HepG2 (cell line): ENCODE data around the gene STH. TPM values are rescaled to one million over a fixed set of nuclear protein-coding genes. Genes with fewer than 3 reads are reported as not detected.
A peak's percentile ranks its signal among the peaks of the same experiment; 100 is the strongest.

ENCODE experiments used
- ATAC-seq: fragments of 200-7000 bp; cut with Tn5 transposase; 3 replicates; pipeline ENCODE4 v1.9.1; 2020; ENCODE audit warnings: mild to moderate bottlenecking, moderate library complexity
- BruUV-seq: library from RNA; stranded (reverse); fragments of 400-500 nt; replicated peaks from 2 replicates; lab custom pipeline; 2021; lab: Mats Ljungman, UMichigan
- CTCF ChIA-PET: fragments of 300-600 bp; formaldehyde crosslinking; extraction: SDS; loops from one replicate; lab custom pipeline; 2021; ENCODE audit warnings: low total read pairs, inconsistent platforms, low intra/inter-chr PET ratio; lab: Yijun Ruan, JAX
- POLR2A ChIA-PET: fragments of 350-600 bp; sonication (Branson Sonifier 250); formaldehyde crosslinking; loops from one replicate; lab custom pipeline; 2020; ENCODE audit warnings: antibody characterized with exemption, inconsistent platforms; lab: Yijun Ruan, JAX
- DNase-seq: peaks from one replicate; pipeline ENCODE4 v3.0.0-alpha.2; 2015; ENCODE audit warnings: low spot score
- FAIRE-seq: peaks from 3 replicates; lab custom pipeline; 2011; peaks lifted over from hg19 to GRCh38; lab: Jason Lieb, UNC
- H2AFZ ChIP-seq: one replicate; pipeline ENCODE4 v1.6.1; 2011; ENCODE audit warnings: low read length, inconsistent platforms
- H3K27ac ChIP-seq: fragments of 300-600 bp; 3 replicates; pipeline ENCODE4 v1.8.0; 2011; ENCODE audit warnings: mixed run types, mild to moderate bottlenecking, mixed read lengths, low read length, inconsistent platforms; ENCODE audit not compliant: insufficient read depth; ENCODE audit errors: extremely low read length
- H3K27me3 ChIP-seq, 2 experiments: fragments of 200-600 bp in 1 of 2; 2 replicates in 1 of 2; 3 replicates in 1 of 2; pipeline versions ENCODE4 v1.6.0 to v1.8.0; 2011; ENCODE audit warnings: low read length in 2 of 2, mild to moderate bottlenecking in 2 of 2, moderate library complexity in 2 of 2, inconsistent platforms in 1 of 2; ENCODE audit not compliant: insufficient read depth in 2 of 2, control insufficient read depth in 1 of 2
- H3K36me3 ChIP-seq, 2 experiments: fragments of 200-600 bp in 1 of 2; replicated peaks in 1 of 2; 2 replicates in 1 of 2; 3 replicates in 1 of 2; pipeline versions ENCODE4 v1.5.1 to v1.8.0; 2011; ENCODE audit warnings: low read length in 2 of 2, inconsistent platforms in 1 of 2; ENCODE audit not compliant: insufficient read depth in 2 of 2, control insufficient read depth in 1 of 2
- H3K4me1 ChIP-seq: 2 replicates; pipeline ENCODE4 v1.5.1; 2012; ENCODE audit warnings: low read length, inconsistent platforms; ENCODE audit not compliant: insufficient read depth
- H3K4me2 ChIP-seq: 2 replicates; pipeline ENCODE4 v1.6.0; 2011; ENCODE audit warnings: low read depth, low read length, inconsistent platforms
- H3K4me3 ChIP-seq, 3 experiments: fragments of 200-600 bp in 1 of 3; sonication (generic), shearing (Covaris generic) in 1 of 3; replicated peaks in 1 of 3; 2 replicates each; pipeline ENCODE4 v1.5.1; 2011 to 2016; ENCODE audit warnings: low read length in 3 of 3, inconsistent platforms in 2 of 3, low read depth in 2 of 3, mild to moderate bottlenecking in 2 of 3, control low read depth in 1 of 3, mixed read lengths in 1 of 3; ENCODE audit not compliant: insufficient read depth in 1 of 3
- H3K79me2 ChIP-seq: one replicate; pipeline ENCODE4 v1.6.1; 2011; ENCODE audit warnings: low read length, inconsistent platforms; ENCODE audit not compliant: insufficient read depth
- H3K9ac ChIP-seq: 2 replicates; pipeline ENCODE4 v1.6.0; 2011; ENCODE audit warnings: mild to moderate bottlenecking, low read depth, low read length, inconsistent platforms; ENCODE audit not compliant: insufficient read depth
- H3K9me3 ChIP-seq: 2 replicates; pipeline ENCODE4 v1.5.1; 2012; ENCODE audit warnings: mild to moderate bottlenecking, low read length
- H4K20me1 ChIP-seq: 2 replicates; pipeline ENCODE4 v1.6.0; 2011; ENCODE audit warnings: inconsistent platforms, mild to moderate bottlenecking, low read length, moderate library complexity; ENCODE audit not compliant: insufficient read depth
- CTCF ChIP-seq: sonication (generic); formaldehyde crosslinking; IDR thresholded peaks from 2 replicates; pipeline ENCODE4 v1.5.0; 2020; ENCODE audit warnings: mild to moderate bottlenecking, missing genetic modification reagents, moderate library complexity
- E2F5 ChIP-seq: sonication (generic); formaldehyde crosslinking; conservative IDR thresholded peaks from 2 replicates; pipeline ENCODE4 v1.4.0; 2020; ENCODE audit warnings: missing genetic modification reagents
- ETV5 ChIP-seq: IDR thresholded peaks from 2 replicates; pipeline ENCODE4 v1.6.1; 2018; ENCODE audit warnings: missing biosample characterization, missing genetic modification reagents, inconsistent platforms, borderline replicate concordance
- FOSL1 ChIP-seq: sonication (generic); formaldehyde crosslinking; IDR thresholded peaks from 2 replicates; pipeline ENCODE4 v1.9.0; 2021; ENCODE audit warnings: missing genetic modification reagents, borderline replicate concordance
- FOSL2 ChIP-seq: sonication (generic); formaldehyde crosslinking; IDR thresholded peaks from 2 replicates; pipeline ENCODE4 v1.4.0; 2020; ENCODE audit warnings: missing genetic modification reagents
- GFI1 ChIP-seq: sonication (generic); formaldehyde crosslinking; IDR thresholded peaks from 2 replicates; pipeline ENCODE4 v1.5.0; 2020; ENCODE audit warnings: missing genetic modification reagents, mild to moderate bottlenecking, borderline replicate concordance
- ISL2 ChIP-seq: sonication (generic); formaldehyde crosslinking; IDR thresholded peaks from 2 replicates; pipeline ENCODE4 v1.5.0; 2020; ENCODE audit warnings: missing genetic modification reagents
- KLF12 ChIP-seq: sonication (generic); formaldehyde crosslinking; IDR thresholded peaks from 2 replicates; pipeline ENCODE4 v1.4.0; 2020; ENCODE audit warnings: missing genetic modification reagents, borderline replicate concordance
- MLXIP ChIP-seq: sonication (generic); formaldehyde crosslinking; IDR thresholded peaks from 2 replicates; pipeline ENCODE4 v1.9.0; 2021; ENCODE audit warnings: missing genetic modification reagents, borderline replicate concordance
- MXD1 ChIP-seq: sonication (generic); formaldehyde crosslinking; IDR thresholded peaks from 2 replicates; pipeline ENCODE4 v1.4.0; 2020; ENCODE audit warnings: mild to moderate bottlenecking, missing genetic modification reagents
- MXD4 ChIP-seq: IDR thresholded peaks from 2 replicates; pipeline ENCODE4 v1.6.1; 2016; ENCODE audit warnings: mild to moderate bottlenecking, missing biosample characterization, missing genetic modification reagents
- TAF1 ChIP-seq: sonication (generic); formaldehyde crosslinking; IDR thresholded peaks from 2 replicates; pipeline ENCODE4 v1.4.0; 2020; ENCODE audit warnings: missing genetic modification reagents
- TAF15 ChIP-seq: fragments of 200-400 bp; formaldehyde crosslinking; IDR thresholded peaks from one replicate; pipeline ENCODE4 v1.6.1; 2018; ENCODE audit warnings: mild to moderate bottlenecking, low read depth, low read length; ENCODE audit not compliant: poor library complexity, severe bottlenecking
- TCF7 ChIP-seq: sonication (generic); IDR thresholded peaks from 2 replicates; pipeline ENCODE4 v1.6.1; 2016; ENCODE audit warnings: antibody characterized with exemption, low read depth
- ZBTB7A ChIP-seq: sonication (generic); formaldehyde crosslinking; IDR thresholded peaks from 2 replicates; pipeline ENCODE4 v1.8.0; 2022; ENCODE audit warnings: mild to moderate bottlenecking, missing genetic modification reagents
- ZNF326 ChIP-seq: sonication (generic); formaldehyde crosslinking; IDR thresholded peaks from 2 replicates; pipeline ENCODE4 v1.4.0; 2020; ENCODE audit warnings: missing genetic modification reagents, borderline replicate concordance
- ZNF335 ChIP-seq: sonication (generic); formaldehyde crosslinking; IDR thresholded peaks from 2 replicates; pipeline ENCODE4 v1.4.0; 2020; ENCODE audit warnings: missing genetic modification reagents
- ZNF703 ChIP-seq: sonication (generic); formaldehyde crosslinking; IDR thresholded peaks from 2 replicates; pipeline ENCODE4 v1.5.1; 2020; ENCODE audit warnings: missing genetic modification reagents, mild to moderate bottlenecking, moderate library complexity, borderline replicate concordance
- WGBS: methylation state at CpG from one replicate; pipeline ENCODE4 v1.1.6; 2017; ENCODE audit warnings: low lambda C conversion rate; 5-methylcytosine and 5-hydroxymethylcytosine counted together
- in situ Hi-C: cut with HindIII; loops from 2 replicates; pipeline ENCODE4 v1.10.0; 2017; ENCODE audit warnings: low pct_unique_long_range_greater_than_20kb; ENCODE audit not compliant: extremely low pct_ligation_motif_present
- intact Hi-C: fragments of 100-400 bp; cut with micrococcal nuclease; formaldehyde crosslinking; loops from one replicate; pipeline ENCODE4 v1.10.0; 2022; ENCODE audit not compliant: unreplicated experiment
- polyA plus RNA-seq, 8 experiments: library from polyadenylated mRNA; depleted of rRNA in 3 of 8; stranded (reverse) in 7 of 8; unstranded in 1 of 8; fragments of >200 nt; fragmentation: Illumina TruSeq in 4 of 8; extraction: Trizol in 4 of 8; gene quantifications; 2 replicates each; pipeline versions ENCODE4 v1.2.1 to v1.2.3, GENCODE V29; 2011 to 2016; ENCODE audit warnings: low read depth in 4 of 8, missing spikeins in 1 of 8, mixed read lengths in 1 of 8; ENCODE audit not compliant: insufficient read depth in 1 of 8
- total RNA-seq, 5 experiments: library from RNA; depleted of rRNA; stranded (reverse); fragments of >200 nt; fragmentation: Illumina TruSeq; extraction: Trizol; gene quantifications; 2 replicates each; pipeline ENCODE4 v1.2.3, GENCODE V29; 2016; ENCODE audit warnings: low read depth in 1 of 5

The STH gene
- total and polyA plus RNA-seq, 2 of the 13 experiments (the other 11 are each of a cell fraction or from before 2014, with no cell fraction given) = not detected

GRCh38 chr17:46013502-46014165 is 14.6 kb downstream of the STH start:
- H3K4me2 ChIP-seq = peak overlapping the region; percentile 74
- H2AFZ ChIP-seq = no peak overlapping the region
- 6% methylated on average over 8 of the region's 9 CpGs for WGBS
- DNase-seq = peak; percentile 82
- intact Hi-C loops (loop anchor here (1.0 kb wide), 1 partner anchor 9 kb away; no protein-coding TSS in a partner anchor), in situ Hi-C loops (loop anchor here (25.0 kb wide), 1 partner anchor 824 kb away; no protein-coding TSS in a partner anchor)
- peak overlapping the region; percentile 39 for H3K27ac ChIP-seq
- no peaks in the 10 kb centered on the region for H3K36me3 ChIP-seq
- no peaks in the 10 kb centered on the region for H3K79me2 ChIP-seq
- H3K4me1 ChIP-seq = peaks cover 49% of the 10 kb centered on the region
- H3K9me3 ChIP-seq = no peaks in the 10 kb centered on the region
- ATAC-seq = peak; percentile 63
- H3K9ac ChIP-seq = peak overlapping the region; percentile 27
- no TSS peak for BruUV-seq
- POLR2A ChIA-PET = interaction anchor here (0.9 to 2.3 kb wide), 3 partner anchors 9 to 180 kb away, joined by 3 to 15 read pairs (median 5); partner anchors contain the start of gene KANSL1
- CTCF ChIA-PET = no interaction called here
- no peaks in the 10 kb centered on the region for H4K20me1 ChIP-seq
- peak; percentile 76 for FAIRE-seq
- H3K4me3 ChIP-seq = peak overlapping the region; percentile 6 to 46 (median 18); a peak in 3 of 6 replicates
- H3K27me3 ChIP-seq = no peaks in the 10 kb centered on the region; a peak in 2 of 5 replicates
- TF ChIP-seq E2F5 = no peak
- TF ChIP-seq TAF15 = no peak
- 0 out of 2 replicates have a peak, but pooled peaks have one; percentile 20 for TF ChIP-seq ZNF335
- peak; percentile 7; the same call in 1 of the 2 replicates for TF ChIP-seq ZBTB7A (CRISPR knock-in tag)
- TF ChIP-seq GFI1 (CRISPR knock-in tag) = peak; percentile 78; the same call in 1 of the 2 replicates
- peak; percentile 68 for TF ChIP-seq ISL2 (CRISPR knock-in tag)
- TF ChIP-seq MXD4 (CRISPR knock-in tag) = no peak; the same call in 1 of the 2 replicates
- TF ChIP-seq CTCF (CRISPR knock-in tag) = peak; percentile 21; the same call in 1 of the 2 replicates
- no peak for TF ChIP-seq ZNF703
- no peak for TF ChIP-seq MLXIP (CRISPR knock-in tag)
- TF ChIP-seq ZNF326 (CRISPR knock-in tag) = no peak
- no peak for TF ChIP-seq MXD1 (CRISPR knock-in tag)
- TF ChIP-seq FOSL1 (CRISPR knock-in tag) = no peak
- TF ChIP-seq TAF1 (CRISPR knock-in tag) = no peak
- peak; percentile 61; the same call in 1 of the 2 replicates for TF ChIP-seq KLF12
- TF ChIP-seq ETV5 (CRISPR knock-in tag) = peak; percentile 34; the same call in 1 of the 2 replicates
- TF ChIP-seq TCF7 = peak; percentile 24; the same call in 1 of the 2 replicates
- peak; percentile 34; the same call in 1 of the 2 replicates for TF ChIP-seq FOSL2 (CRISPR knock-in tag)
